Smooth muscle cell of bladder (primary cell): Measurements from ENCODE around the gene CLMN. TPM values are rescaled to one million over a fixed set of nuclear protein-coding genes. Genes with fewer than 3 reads are reported as not detected.

Source experiments
- total RNA-seq: library from RNA; depleted of rRNA; stranded (reverse); fragments of >200 nt; gene quantifications from 2 replicates; pipeline ENCODE4 v1.2.3, GENCODE V29; 2014

CLMN gene
- 1.9 and 2.1 TPM in 2 replicates for total RNA-seq

GRCh38 chr14:95319312-95320077 is at the start of gene CLMN:
Gene CLMN, minus strand, starts transcription at chr14:95319908. Its CDS starts 116 bp downstream, at chr14:95319792.

GRCh38 chr14:95157327-95158189 is 162.2 kb downstream of the CLMN start, which contains the start of gene DICER1:
Gene DICER1, minus strand, starts transcription at chr14:95157529. Its CDS starts 24,071 bp downstream, at chr14:95133458.

Other genes starting within 250 kb of the CLMN start
- 25.1 and 32.1 TPM in 2 replicates for gene DICER1, start 162.4 kb downstream of the CLMN start, total RNA-seq
- gene SYNE3, start 196.7 kb upstream of the CLMN start, total RNA-seq: 5.7 and 7.1 TPM in 2 replicates
- gene GLRX5, start 215.1 kb upstream of the CLMN start, total RNA-seq: 25.9 and 28.1 TPM in 2 replicates